ENCODE measurements around the gene KRT84. TPM values are rescaled to one million over a fixed set of nuclear protein-coding genes. Genes with fewer than 3 reads are reported as not detected.

Gene KRT84
- total RNA-seq, 1 experiment from 2014 or later: not detected

DNA sequence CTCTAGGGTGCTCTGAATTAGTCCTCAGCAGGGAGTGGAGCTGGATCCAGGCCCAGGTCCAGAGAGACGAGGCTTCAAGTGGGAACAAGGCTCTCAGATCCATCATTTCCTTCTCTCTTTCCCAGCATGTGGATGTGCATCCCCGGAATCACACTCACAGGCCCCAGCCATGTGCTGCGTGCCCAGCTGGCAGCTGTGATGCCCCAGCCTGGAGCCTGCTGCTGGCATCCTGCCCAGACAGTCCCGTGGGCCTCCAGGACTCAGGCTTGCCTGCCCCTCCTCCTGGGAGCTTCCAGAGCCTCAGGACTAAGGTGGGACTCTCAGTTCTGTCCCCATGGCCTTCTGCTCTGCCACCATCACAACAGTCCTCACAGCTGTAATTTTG, 6.2 kb upstream of the KRT84 start:
- in situ Hi-C loops (cut with HindIII; ENCODE audit: low sequenced_read_pairs): no loop called here
- DNase-seq (ENCODE audit: low spot score): no peak

DNA sequence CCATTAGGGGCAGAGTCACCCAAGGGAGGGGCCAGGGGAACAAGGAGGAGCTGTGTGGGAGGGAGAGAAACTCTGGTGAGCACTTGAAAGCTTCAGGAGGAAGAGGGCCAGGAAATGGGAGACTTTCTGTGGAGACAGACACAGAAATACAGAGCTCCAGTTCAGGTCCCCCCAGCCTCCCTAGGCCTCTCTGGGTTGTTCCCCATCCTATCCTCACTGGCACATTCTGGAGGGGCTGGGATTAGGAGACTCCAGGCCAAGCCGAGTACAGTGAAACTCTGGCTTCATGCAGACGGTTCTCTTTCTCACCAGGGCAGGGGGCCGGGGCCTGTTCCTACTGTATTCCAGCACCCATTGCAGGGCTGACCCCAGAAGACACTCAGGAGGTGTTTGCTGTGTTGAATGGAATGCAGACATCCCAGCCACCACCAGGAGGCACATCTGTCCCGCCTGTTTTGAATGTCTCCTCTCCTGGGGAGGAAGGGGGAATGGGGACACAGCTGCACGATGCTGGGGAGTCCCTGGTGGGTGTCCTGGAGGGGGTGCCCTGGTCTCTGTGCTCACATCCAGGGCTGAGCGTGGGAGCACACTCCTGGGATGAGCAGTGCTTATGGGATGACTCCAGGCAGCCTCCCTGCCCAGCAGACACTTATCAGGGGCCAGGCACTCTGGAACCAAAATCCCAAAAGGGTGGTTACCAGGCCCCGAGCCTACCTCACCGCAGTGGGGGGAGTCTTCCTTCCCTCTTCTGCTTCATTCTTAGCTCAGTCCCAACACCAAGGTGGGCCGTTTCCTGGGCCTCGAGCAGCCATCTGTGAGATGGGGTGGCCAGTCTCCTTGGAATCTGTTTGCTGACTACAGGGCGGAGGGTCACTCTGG, 5.5 kb upstream of the KRT84 start:
- DNase-seq (ENCODE audit: low spot score): no peak
- in situ Hi-C loops (cut with HindIII; ENCODE audit: low sequenced_read_pairs): no loop called here

DNA sequence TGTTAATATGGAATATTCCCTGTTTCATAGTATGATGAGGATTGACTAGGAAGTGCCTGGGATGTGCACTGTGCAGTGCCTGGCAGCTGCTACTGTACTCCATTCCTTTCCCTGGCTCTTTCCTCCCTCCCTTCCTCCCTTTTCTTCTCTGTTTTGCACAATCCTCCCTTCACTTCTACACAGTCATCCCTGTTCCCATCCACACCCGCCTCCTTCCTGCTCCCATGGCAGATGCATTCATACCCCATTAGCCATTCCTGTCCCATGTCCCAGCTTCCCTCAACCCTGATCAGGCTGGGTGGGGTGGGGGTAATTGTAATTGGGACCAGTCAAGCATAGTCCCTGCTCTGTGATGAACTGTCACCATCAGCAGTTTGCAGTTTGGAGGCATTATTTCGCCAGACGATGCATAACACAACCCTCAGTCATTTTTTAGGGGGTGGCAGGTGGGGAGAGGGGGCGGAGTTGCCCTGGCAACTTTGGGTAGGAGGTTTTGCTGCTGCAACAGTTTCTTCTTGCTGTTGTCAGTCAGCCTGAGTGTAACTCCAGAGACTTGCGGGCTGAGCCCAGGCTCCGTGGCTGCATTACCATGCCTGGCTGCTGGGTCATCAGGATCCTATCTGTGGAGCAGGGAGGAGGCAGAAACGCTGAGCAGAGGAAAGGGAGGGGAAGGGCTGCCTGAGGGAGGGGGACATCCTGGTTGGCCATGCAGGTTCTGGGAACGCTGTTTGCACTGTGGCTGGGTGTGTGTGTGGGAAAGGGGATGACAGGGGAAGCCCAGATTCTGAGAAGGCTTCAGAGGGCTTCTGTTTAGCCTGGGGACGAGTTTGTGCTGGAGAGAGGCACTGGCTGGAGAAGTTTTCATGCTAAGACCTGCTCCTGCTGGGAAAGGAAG, 4.1 kb upstream of the KRT84 start:
- no peak for DNase-seq (ENCODE audit: low spot score)
- in situ Hi-C loops (cut with HindIII; ENCODE audit: low sequenced_read_pairs): no loop called here

DNA sequence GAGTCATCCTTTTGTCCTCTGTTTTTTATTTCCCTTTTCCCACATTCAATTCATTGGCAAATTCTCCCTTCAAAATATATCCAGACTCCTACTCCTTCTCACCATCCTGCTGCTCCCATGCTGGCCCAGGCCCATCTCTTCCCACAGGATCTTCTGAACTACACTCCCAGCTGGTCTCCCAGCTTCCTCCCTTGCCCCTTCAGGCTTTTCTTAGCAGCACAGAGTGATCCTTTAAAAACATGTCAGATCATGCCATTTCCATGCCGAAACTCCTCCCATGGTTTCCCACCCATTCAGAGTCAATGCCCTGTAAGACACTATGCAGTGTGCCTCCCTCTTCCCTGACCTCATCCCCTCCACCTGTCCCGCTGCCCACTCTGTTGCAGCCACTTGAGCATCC, 2.4 kb upstream of the KRT84 start:
- DNase-seq (ENCODE audit: low spot score): no peak
- in situ Hi-C loops (cut with HindIII; ENCODE audit: low sequenced_read_pairs): no loop called here

DNA sequence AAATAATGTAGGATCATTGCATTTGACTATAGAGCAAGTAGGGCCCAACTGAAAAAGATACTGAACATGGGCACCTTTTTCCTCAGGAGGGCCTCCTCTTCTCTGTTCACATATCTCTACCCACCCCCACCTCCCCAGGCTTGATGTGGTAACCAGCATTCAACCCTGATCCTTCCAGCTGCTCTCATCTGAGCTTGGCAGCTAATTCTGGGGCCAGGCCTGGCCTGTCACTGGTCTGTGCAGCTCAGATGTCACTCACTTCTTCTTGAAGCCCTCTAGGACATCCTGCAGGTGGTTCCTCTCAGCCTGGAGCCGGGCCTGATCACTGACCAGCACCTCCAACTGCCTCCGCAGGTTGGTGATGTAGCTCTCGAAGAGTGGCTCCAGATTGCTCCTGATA, 2.1 kb downstream of the KRT84 start:
- DNase-seq (ENCODE audit: low spot score): no peak
- in situ Hi-C loops (cut with HindIII; ENCODE audit: low sequenced_read_pairs): no loop called here

DNA sequence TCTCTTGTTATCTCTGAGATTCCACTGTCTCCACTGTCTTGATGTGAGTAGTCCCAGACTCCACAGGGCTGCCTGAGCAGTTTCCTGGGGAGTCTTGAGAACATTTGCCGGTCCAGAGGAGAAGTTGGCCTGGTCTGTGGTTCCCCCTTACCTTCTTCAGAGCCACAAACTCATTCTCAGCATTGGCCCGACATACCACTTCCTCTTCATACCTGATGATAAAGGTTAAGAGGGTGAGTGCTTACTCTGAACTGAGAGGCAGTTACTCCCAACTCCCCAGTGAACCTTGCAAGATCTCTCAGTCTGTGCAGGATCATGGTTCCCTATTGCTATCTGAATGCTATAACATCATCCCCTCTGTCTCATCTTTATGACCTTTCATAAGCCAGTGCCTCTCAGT, 2.6 kb downstream of the KRT84 start:
- in situ Hi-C loops (cut with HindIII; ENCODE audit: low sequenced_read_pairs): no loop called here
- no peak for DNase-seq (ENCODE audit: low spot score)

DNA sequence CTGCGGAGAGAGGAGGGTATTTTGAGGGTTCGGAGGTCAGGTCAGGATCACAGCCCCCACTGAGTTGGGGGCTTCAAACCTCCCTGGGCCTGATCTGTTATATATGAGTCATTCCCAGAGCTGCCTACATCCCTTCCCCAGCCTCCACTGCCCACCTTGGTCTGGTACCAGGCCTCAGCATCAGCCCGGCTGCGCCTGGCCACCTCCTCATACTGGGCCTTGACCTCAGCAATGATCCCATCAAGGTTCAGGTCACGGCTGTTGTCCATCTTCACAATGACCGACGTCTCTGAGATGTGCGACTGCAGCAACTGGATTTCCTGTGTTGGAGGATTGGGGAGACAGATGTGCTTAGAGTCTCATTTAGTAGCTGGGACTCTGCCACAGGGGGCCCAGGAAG, 4.2 kb downstream of the KRT84 start:
- in situ Hi-C loops (cut with HindIII; ENCODE audit: low sequenced_read_pairs): no loop called here
- no peak for DNase-seq (ENCODE audit: low spot score)

DNA sequence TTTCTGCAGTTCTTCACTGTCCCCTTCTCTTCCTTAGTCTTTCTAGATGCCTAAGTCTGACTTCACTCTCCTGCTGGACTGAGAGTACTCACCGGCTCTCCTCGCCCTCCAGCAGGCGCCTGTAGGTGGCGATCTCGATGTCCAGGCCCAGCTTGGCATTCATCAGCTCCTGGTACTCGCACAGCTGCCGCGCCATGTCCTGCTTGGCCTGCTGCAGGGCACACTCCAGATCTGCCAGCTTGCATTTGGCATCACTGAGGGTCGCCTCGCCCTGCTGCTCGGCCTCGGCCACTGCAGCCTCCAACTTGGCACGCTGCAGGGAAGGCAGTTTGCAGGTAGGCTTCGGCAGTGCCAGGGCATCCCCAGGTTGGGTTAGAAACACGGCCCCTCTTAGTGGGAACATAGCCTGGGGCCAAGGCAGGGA, 5.2 kb downstream of the KRT84 start:
- DNase-seq (ENCODE audit: low spot score): peak; percentile 43
- in situ Hi-C loops (cut with HindIII; ENCODE audit: low sequenced_read_pairs): no loop called here

DNA sequence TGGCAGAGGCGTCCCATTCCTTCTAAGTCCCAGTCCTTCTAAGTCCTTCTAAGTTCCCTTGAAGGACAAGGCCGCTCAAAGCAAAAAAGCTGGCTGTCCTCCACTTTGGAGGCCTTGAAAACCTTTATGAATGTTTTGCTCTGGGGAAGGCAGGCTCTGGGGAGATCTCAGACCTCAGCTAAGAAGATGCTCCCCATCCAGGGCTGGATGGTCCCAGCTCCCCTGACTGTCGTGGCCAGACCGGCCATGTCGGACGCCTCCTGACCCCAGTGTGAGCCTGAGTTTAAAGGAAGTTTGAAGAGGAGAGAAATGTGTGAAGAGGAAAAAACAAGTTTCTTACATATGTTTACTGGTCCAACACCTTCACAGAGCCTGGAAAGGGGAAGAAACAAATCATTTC, 5.9 kb downstream of the KRT84 start:
- DNase-seq (ENCODE audit: low spot score): no peak
- in situ Hi-C loops (cut with HindIII; ENCODE audit: low sequenced_read_pairs): no loop called here

DNA sequence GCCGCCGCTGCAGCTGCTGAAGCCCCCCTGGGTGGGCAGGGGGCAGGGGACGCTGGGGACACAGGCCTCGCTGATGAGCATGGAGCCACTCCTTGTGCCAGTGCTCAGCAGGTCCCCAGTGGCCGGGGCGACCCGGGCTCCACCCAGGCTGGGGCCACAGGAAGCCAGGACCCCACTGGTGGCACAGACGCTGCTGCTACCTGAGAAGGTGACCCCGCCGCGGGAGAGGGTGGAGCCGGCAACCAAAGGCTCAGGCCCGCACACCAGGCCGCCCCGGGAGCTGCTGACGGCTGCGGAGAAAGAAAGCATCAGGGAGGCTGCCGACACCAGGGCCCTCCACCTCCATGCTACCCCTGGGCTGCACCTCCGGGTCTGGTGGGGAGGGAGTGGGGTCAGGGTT, 7.4 kb downstream of the KRT84 start:
- in situ Hi-C loops (cut with HindIII; ENCODE audit: low sequenced_read_pairs): no loop called here
- DNase-seq (ENCODE audit: low spot score): no peak

DNA sequence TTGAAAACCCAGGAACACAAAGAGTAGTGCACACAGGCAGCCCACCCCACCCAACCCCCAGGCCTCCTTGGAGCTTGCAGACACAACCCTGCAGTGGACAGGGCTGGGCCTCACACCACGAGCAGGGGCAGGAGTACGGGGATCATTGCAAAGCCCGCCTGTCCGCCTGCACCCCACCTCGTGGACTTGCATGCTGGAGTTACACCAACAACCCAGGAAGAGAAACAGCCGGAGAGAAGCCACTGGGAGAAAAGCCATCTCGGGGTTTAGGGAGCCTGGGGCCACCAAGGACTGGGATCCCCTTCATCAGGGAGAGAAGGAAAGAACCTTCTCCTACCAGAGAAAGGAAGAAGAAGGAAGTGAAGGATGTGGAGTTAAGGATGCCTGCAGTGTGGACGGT, 8.2 kb downstream of the KRT84 start:
- in situ Hi-C loops (cut with HindIII; ENCODE audit: low sequenced_read_pairs): no loop called here

DNA sequence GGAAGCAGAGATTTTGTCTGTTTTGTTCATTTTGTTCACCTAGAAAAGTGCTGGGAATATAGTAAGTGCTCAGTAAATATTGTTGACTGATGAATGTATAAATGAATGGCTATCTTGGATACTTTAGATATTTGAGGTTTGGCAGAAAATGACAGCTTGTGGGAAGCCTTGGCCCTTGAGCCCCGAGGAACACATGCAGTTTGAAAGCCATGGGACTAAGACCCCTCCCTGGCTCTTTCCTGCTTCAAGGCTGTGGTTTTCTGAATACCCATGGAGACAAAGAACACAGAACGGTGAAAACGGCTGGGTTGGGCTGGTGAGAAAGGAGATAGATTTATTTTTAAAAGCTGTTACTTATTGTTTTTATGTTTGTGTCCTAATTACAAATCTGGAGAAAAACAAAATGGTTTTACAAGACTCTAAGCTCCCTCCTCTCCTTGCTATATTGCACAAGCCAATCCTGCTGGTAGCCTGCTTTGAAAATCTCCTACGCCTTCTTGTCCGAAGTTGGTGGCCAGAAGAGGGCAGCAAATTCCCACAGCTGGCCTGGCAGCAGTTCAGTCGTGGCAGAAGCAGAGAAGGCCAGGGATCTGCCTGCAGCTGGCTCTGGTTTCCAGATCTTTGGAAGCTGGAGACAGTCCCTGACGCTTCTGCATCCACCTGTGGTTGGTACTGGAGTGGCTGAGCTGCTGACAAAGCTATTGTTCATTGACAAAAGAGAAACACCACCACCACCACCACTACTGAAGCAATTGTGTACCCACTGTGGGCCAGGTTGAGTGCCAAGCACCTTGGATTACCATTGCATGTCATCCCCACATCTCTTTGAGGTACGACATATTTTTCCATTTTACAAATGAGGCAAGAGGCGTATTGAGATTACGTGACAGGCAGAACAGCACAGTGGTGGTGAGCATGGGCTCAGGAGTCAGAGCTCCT, 13.0 kb downstream of the KRT84 start:
- in situ Hi-C loops (cut with HindIII; ENCODE audit: low sequenced_read_pairs): no loop called here
- peak; percentile 32 for DNase-seq (ENCODE audit: low spot score)

More for the DNA sequence above, 8.2 kb downstream of the KRT84 start:
- no peak for DNase-seq (ENCODE audit: low spot score)

DNA sequence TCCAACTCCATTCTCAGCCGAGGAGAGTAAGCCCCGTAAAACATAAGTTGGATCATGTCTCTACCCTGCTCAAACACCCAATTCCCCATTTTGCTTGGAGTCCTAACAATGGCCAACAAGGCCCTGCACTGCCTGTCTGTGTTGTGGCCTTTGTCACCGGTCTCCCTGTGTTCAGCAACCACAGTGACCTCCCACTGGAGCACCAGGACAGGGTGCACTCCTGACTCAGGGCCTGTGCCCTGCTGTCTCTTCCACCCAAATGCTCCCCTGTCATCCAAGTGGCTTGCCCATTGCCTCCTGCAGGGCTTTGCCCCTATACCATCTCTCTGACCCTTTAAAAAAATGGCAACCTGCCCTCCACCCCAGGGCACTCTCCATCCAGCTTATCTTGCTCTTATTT, 13.7 kb downstream of the KRT84 start:
- no peak for DNase-seq (ENCODE audit: low spot score)
- in situ Hi-C loops (cut with HindIII; ENCODE audit: low sequenced_read_pairs): no loop called here

DNA sequence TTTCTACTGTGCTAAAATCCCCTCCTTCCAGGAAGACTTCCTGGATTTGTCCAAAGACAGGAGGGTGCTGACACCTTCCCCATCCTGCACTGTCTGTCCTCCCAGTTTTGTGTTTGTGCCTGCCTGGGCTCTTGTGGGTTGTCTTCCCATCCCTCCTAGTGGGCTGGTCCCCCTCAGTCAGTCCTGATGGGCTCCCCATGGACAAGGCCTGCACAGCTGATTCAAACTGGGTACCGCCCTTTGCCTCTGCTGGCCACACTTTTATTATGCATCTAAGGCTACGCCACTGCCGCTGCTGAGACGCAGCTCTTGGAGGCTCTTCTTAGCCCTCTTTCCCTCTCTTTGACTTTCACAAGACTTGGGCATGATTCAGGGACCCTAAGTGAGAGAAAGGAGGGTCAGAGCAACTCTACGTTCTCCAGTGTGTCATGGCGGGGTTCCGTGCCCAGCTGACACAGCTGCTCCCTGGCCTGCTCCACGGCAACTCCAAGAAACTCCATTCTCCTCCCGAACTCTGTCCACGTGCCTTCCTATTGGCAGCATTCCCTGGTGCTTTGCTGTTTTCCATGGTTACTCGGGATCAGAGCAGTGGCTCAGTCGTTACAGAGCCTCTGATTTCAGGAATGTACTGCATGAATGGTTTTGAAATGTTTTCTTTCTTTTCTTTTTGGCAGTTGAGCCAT, 14.4 kb downstream of the KRT84 start:
- in situ Hi-C loops (cut with HindIII; ENCODE audit: low sequenced_read_pairs): no loop called here
- peak; percentile 22 for DNase-seq (ENCODE audit: low spot score)

DNA sequence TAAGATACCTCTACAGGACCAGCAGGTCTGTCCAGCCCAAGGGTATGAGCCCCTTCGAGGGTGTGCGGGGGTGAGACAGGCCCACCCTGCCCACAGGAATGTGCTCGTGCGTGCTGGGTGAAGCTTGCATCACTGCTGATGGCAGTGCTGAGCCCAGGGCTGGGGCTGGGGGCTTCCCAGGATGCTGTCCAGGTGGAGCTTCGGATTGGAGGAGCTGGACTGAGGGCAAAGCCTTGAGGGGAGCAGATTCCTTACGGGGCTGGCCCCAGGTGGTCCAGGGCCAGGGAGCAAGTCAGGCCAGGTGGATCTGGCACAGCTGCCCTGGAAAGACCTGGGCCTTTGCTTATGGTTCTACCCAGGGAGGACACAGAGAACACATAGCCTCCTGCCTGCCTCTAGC, 15.6 kb downstream of the KRT84 start:
- DNase-seq (ENCODE audit: low spot score): no peak
- in situ Hi-C loops (cut with HindIII; ENCODE audit: low sequenced_read_pairs): no loop called here

DNA sequence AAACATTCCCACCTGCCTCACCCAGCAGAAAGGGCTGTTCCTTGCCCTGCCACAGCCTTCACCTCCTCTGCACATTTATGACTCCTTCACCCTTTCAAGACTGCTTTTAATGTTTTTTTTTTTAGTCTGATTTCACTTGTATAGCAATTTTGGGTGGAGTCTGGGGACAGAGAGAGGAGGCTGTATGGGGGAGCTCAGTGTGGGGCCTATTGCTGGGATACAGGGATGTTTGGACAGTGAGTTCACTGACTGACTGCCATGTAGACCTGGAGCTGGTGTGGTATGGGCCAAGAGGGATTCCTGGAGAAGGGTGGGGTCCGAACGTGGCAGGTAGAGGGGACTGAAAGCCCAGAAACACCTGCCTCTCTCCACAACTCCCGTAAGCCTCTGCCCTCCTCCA, 16.2 kb downstream of the KRT84 start:
- DNase-seq (ENCODE audit: low spot score): no peak
- in situ Hi-C loops (cut with HindIII; ENCODE audit: low sequenced_read_pairs): no loop called here

DNA sequence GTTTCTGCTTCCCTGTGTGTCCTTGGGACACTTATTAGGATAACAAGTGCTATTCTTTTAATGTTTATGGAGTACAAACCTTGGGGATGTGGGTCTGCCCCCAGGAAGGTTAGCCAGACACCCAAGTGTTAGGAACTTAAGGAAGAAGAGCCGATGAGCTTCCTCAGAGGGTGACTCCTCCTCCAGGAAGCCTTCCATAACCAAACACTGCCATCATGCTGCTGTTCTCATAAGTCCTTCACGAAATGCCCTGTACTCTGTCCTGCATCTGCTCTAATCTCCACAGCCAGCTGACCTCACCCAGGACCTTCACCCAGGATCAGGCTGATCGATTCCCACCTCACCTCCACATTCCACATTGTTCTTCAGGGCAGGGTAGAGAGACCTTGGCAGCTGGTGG, 16.9 kb downstream of the KRT84 start:
- no peak for DNase-seq (ENCODE audit: low spot score)
- in situ Hi-C loops (cut with HindIII; ENCODE audit: low sequenced_read_pairs): no loop called here

DNA sequence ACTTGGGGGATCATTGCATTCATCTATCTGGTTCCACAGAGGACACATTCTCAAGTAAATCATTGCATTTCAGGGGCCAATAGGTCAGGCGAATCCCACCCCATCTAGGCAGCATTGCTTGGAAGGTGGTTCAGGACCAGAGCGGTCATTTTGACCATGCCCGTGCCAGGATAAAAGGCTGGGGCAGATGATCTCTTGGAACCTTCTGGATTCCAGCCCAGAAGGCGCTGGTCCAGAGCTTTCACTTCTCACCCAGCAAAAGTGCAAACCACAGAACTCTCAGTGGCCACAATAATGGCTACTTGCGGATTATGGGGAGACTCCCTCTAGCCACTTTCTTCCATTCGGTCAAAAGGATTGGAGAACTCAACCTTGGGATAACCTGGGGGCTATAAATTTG, 17.6 kb downstream of the KRT84 start:
- in situ Hi-C loops (cut with HindIII; ENCODE audit: low sequenced_read_pairs): no loop called here
- DNase-seq (ENCODE audit: low spot score): no peak

Data from G401 (cell line).